Measurements from ENCODE around the gene CPZ.

GRCh38 chr4:8582016-8582415 is 10.5 kb upstream of the CPZ start:
- TF ChIP-seq POLR2AphosphoS5 (IDR thresholded peaks at IDR 0.05) (no peak), EP300 (IDR thresholded peaks at IDR 0.05) (no peak), POLR2A (IDR thresholded peaks at IDR 0.05) (no peak), CTCF (IDR thresholded peaks at IDR 0.05) (no peak)

All from gastroesophageal sphincter (tissue), 3 donors.